WI38 (cell line): ENCODE data around the gene CELF6.
A peak's percentile ranks its signal among the peaks of the same experiment; 100 is the strongest.

ENCODE experiments used
- H3K4me3 ChIP-seq: 2 replicates; pipeline ENCODE4 v1.5.1; 2011; ENCODE audit warnings: low read depth, mild to moderate bottlenecking, control low read depth, low read length
- TF ChIP-seq, protein P1 (sequence below): IDR thresholded peaks from 2 replicates; pipeline ENCODE4 v1.5.1; 2012; ENCODE audit warnings: low read depth, mild to moderate bottlenecking, control low read depth, low read length

Gene CELF6

DNA sequence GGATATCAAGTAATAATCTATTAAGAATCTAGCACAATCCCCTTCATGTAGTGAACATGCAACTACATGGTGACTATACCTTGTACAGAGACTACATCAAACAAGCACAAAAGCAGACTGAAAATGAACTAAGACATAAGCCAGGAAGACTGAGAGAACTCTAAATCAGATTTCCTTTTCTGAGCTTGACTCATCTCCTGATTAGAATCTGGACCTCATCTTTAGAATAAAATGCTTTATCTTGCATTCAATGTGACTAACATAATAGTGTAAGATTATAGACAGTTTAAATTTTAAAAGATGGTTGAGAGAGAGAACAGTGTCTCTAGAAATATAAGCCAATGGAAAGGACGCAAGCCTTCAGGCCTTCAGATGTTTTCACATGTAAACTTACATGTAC, 71.4 kb downstream of the CELF6 start:
- H3K4me3 ChIP-seq: no peak overlapping the region
- TF ChIP-seq, protein P1, sequence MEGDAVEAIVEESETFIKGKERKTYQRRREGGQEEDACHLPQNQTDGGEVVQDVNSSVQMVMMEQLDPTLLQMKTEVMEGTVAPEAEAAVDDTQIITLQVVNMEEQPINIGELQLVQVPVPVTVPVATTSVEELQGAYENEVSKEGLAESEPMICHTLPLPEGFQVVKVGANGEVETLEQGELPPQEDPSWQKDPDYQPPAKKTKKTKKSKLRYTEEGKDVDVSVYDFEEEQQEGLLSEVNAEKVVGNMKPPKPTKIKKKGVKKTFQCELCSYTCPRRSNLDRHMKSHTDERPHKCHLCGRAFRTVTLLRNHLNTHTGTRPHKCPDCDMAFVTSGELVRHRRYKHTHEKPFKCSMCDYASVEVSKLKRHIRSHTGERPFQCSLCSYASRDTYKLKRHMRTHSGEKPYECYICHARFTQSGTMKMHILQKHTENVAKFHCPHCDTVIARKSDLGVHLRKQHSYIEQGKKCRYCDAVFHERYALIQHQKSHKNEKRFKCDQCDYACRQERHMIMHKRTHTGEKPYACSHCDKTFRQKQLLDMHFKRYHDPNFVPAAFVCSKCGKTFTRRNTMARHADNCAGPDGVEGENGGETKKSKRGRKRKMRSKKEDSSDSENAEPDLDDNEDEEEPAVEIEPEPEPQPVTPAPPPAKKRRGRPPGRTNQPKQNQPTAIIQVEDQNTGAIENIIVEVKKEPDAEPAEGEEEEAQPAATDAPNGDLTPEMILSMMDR: no peak

DNA sequence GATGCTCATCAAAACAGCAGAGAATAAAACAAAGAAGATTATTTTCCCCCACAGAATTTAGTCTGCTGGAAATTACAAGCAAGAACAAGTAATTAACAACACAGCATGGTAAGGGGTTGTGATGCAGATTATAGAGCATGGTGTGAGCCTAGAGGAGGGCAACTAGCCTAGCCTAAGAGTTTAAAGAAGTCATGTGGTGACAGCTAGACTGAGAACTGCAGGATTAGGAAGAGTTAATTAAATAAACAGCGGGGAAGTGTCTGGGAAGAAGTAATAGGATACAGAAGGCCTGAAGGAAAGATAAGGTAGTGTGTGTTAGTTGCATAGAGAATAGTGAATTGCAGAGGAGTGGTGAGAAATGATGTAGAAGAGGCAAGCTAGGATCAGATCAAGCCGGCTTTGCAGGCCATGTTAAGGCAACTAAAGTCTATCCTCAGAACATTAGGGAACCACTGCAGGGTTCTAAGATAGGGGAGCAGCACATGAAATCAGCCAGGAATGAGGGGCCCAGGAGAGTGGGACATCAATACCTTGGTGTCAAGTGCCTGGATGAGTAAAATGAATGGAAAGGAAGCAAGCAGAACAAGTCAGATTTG, 77.1 kb downstream of the CELF6 start:
- TF ChIP-seq, protein P1: no peak
- no peak overlapping the region for H3K4me3 ChIP-seq

DNA sequence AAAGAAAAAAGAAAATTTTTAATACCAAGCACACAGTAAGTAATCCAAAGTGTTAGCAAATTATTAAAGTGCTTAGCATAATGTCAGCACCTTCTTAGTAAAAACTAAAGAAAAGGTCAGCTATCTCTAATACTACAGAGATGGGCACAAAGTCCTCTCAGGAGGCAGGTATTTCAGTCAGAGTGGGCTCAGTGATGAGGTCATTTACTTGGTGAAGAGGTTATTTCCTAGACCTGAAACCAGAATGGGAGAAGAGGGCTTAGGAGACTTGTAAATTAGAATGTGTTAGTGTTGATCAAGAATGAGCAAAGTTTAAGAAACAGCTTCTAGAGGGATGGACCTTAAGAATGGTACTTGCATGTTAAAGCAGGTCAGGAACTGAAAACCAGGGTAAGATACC, 80.3 kb downstream of the CELF6 start:
- TF ChIP-seq, protein P1: no peak

DNA sequence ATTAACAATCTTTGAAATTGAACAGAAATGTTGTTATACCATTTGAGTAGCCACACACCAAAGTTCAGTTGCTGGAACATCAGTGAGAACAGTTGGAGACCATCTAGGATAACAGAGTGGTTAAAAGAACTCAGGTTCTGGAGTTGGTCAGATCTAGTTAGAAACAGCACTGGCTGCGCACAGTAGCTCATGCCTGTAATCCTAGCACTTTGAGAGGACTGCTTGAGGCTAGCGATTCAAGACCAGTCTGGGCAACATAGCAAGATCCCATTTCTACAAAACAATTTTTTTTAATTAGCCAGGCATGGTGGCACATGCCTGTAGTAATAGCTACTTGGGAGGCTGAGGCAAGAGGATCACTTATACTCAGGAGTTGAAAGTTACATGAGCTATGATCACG, 81.4 kb downstream of the CELF6 start:
- H3K4me3 ChIP-seq: no peak overlapping the region
- TF ChIP-seq, protein P1: no peak

More for the DNA sequence above, 80.3 kb downstream of the CELF6 start:
- no peak overlapping the region for H3K4me3 ChIP-seq

DNA sequence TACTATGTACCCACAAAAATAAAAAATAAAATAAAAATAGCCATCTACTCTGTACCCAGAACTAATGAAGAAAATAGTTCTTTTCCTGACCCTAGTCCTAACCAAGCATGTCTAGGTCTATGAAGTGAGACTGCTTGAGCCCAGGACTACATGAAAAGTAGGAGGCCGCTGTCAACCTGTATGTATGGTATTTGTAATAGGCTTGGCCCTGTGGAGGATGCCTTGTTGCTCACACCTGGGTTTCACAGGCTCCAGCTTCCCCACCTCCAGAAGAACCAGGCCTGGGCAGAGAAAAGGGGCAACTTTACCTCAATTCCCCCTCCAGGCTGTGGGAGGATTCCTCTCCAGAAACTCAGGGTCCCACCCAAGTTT, 82.1 kb downstream of the CELF6 start:
- H3K4me3 ChIP-seq: no peak overlapping the region
- TF ChIP-seq, protein P1: no peak

DNA sequence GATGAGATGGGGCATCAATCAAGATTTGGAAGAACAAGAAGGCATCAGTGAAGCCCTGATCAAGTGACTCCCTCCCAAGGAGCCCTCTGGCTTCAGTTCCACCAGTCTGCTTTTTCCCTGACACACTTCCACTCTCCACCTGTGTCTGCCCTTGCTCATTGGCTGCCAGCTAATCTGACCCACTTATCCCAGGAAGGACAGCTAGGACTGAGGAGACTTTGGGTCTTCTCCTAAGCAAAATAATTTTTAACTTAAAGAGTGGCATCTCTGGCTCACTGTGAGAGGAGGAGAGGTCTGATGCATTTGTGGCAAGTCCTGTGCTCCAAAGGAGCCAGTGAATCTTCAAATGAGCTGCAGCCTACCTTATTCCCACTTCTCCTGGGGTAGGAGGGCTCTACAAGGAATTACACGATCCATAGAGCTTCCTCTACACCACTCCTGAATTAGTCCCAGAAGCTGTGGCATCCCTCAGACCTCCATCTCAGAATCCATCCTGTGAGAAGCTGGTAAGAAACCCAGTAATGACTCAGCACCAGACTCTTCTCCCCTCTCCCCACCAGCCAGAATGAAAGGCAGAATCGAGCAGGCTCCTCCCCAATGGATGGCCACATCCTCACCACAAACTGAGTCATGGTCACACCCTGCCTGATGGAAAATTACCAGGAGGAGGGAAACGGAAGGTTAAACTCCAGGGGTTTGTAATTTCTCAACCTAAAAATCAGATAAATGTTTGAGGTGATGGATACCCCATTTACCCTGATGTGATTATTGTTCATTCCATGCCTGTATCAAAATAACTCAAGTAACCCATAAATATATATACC, 82.7 kb downstream of the CELF6 start:
- TF ChIP-seq, protein P1: no peak
- H3K4me3 ChIP-seq: peak overlapping the region; percentile 64

DNA sequence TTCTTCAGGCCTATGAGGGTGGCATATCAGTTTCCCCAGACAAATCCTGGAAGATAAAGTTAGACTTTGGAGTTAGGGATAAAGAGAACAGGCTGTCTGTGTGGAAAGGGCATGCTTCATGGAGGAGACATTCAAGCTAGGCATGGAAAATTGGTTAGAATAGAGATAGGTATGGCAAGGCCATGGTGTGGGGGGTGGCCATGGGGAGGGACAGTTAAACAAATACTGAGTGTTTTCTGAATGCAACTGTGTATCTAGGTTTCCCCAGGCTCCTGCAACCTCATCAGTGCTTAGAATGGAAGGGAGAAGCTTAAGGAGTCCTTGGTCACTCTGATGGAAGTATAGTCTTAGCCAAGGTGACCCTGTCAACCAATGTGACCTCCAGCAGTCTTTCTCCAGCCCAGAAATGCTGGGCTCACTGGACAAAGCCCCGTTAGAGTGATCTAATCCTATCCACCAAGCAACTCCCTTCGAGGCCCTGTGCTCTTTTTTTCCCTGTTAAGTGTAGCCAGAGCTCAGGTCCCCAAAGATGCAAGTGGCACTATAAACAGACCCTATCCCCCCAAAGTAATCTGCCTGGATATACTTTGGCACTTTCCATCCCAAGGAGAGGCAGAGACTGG, 83.5 kb downstream of the CELF6 start:
- H3K4me3 ChIP-seq: peak overlapping the region; percentile 64
- TF ChIP-seq, protein P1: no peak
